ENCODE data around the gene CAMK1D.

Gene CAMK1D

GRCh38 chr10:12663863-12664262, 314.5 kb downstream of the CAMK1D start:
- TF ChIP-seq, protein P1, sequence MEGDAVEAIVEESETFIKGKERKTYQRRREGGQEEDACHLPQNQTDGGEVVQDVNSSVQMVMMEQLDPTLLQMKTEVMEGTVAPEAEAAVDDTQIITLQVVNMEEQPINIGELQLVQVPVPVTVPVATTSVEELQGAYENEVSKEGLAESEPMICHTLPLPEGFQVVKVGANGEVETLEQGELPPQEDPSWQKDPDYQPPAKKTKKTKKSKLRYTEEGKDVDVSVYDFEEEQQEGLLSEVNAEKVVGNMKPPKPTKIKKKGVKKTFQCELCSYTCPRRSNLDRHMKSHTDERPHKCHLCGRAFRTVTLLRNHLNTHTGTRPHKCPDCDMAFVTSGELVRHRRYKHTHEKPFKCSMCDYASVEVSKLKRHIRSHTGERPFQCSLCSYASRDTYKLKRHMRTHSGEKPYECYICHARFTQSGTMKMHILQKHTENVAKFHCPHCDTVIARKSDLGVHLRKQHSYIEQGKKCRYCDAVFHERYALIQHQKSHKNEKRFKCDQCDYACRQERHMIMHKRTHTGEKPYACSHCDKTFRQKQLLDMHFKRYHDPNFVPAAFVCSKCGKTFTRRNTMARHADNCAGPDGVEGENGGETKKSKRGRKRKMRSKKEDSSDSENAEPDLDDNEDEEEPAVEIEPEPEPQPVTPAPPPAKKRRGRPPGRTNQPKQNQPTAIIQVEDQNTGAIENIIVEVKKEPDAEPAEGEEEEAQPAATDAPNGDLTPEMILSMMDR (IDR thresholded peaks at IDR 0.05; ENCODE audit: borderline replicate concordance, extremely low read depth, low read length, poor library complexity, severe bottlenecking) = no peak
- TF ChIP-seq EZH2 (IDR thresholded peaks at IDR 0.05; ENCODE audit: borderline replicate concordance, low read depth, low read length, severe bottlenecking) = no peak
- no peaks in the 10 kb centered on the region for H3K36me3 ChIP-seq (ENCODE audit: insufficient read depth, low read length)
- DNase-seq (no peak), ATAC-seq (ENCODE audit: insufficient read depth, low read depth) (no peak)
- H3K4me3 ChIP-seq (ENCODE audit: low read depth in 1 of 2, low read length in 2 of 2) = no peak overlapping the region
- no peak overlapping the region for H3K27ac ChIP-seq (ENCODE audit: low read length)
- no peaks in the 10 kb centered on the region for H3K79me2 ChIP-seq (ENCODE audit: insufficient read depth, low read length)
- H3K4me1 ChIP-seq (ENCODE audit: insufficient read depth, low read length) = no peaks in the 10 kb centered on the region
- no peaks in the 10 kb centered on the region for H3K9me3 ChIP-seq (ENCODE audit: insufficient read depth, low read length, severe bottlenecking)
- no peaks in the 10 kb centered on the region for H3K27me3 ChIP-seq (ENCODE audit: insufficient read depth, low read length, poor library complexity)
- H4K20me1 ChIP-seq (ENCODE audit: insufficient read depth, low read length) = no peaks in the 10 kb centered on the region
- H2AFZ ChIP-seq (ENCODE audit: low read depth, low read length) = no peak overlapping the region
- no peak overlapping the region for H3K9ac ChIP-seq (ENCODE audit: low read depth, low read length)
- no peak overlapping the region for H3K4me2 ChIP-seq (ENCODE audit: insufficient read depth, low read length)

DNA sequence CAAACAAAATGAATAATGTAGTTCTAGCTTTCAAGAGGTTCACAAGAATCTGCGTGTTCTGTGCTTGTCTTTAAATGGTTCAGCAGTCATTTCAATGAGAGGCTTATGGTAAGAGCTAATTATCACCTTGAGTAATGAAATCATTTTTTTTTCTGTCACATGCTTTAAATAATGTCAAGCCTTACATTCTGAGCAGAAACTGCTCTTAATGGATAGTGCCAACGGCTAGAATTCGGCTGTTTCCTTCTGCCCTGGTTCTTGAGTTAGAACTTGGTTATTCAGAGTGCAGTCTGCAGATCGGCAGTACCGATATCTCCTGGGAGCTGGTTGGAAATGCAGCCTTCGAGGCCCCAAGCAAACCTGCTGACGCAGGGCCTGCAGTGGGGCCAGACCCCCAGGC, 316.2 kb downstream of the CAMK1D start:
- TF ChIP-seq, protein P1 (IDR thresholded peaks at IDR 0.05; ENCODE audit: borderline replicate concordance, extremely low read depth, low read length, poor library complexity, severe bottlenecking) = no peak
- no peak for TF ChIP-seq EZH2 (IDR thresholded peaks at IDR 0.05; ENCODE audit: borderline replicate concordance, low read depth, low read length, severe bottlenecking)
- H3K4me3 ChIP-seq (ENCODE audit: low read depth in 1 of 2, low read length in 2 of 2) = no peak overlapping the region
- no peaks in the 10 kb centered on the region for H3K9me3 ChIP-seq (ENCODE audit: insufficient read depth, low read length, severe bottlenecking)
- no peaks in the 10 kb centered on the region for H3K36me3 ChIP-seq (ENCODE audit: insufficient read depth, low read length)
- ATAC-seq (ENCODE audit: insufficient read depth, low read depth) (no peak), DNase-seq (no peak)
- no peak overlapping the region for H2AFZ ChIP-seq (ENCODE audit: low read depth, low read length)
- no peaks in the 10 kb centered on the region for H4K20me1 ChIP-seq (ENCODE audit: insufficient read depth, low read length)
- H3K27me3 ChIP-seq (ENCODE audit: insufficient read depth, low read length, poor library complexity) = no peaks in the 10 kb centered on the region
- H3K79me2 ChIP-seq (ENCODE audit: insufficient read depth, low read length) = no peaks in the 10 kb centered on the region
- H3K9ac ChIP-seq (ENCODE audit: low read depth, low read length) = no peak overlapping the region
- no peaks in the 10 kb centered on the region for H3K4me1 ChIP-seq (ENCODE audit: insufficient read depth, low read length)
- H3K27ac ChIP-seq (ENCODE audit: low read length) = no peak overlapping the region
- no peak overlapping the region for H3K4me2 ChIP-seq (ENCODE audit: insufficient read depth, low read length)

DNA sequence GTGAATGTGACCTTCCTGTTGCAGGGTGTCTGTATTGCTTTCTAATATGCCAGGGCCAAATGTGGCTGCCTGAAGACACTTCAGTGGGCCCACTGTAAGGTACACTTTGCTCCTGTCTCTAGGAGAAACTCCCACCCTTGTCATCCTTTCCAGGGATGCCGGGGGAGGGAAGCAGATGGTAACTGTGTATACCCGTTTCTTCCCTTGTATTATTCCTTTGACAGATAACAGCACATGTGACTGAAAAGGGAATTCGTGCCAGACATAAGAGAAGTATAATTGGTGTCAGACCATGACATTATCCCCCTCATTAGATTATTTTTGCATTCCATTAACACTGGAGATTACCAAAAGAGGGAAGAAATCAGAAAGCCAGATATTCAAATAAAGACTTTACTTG, 317.7 kb downstream of the CAMK1D start:
- no peaks in the 10 kb centered on the region for H3K27me3 ChIP-seq (ENCODE audit: insufficient read depth, low read length, poor library complexity)
- no peaks in the 10 kb centered on the region for H4K20me1 ChIP-seq (ENCODE audit: insufficient read depth, low read length)
- no peak for TF ChIP-seq EZH2 (IDR thresholded peaks at IDR 0.05; ENCODE audit: borderline replicate concordance, low read depth, low read length, severe bottlenecking)
- TF ChIP-seq, protein P1 (IDR thresholded peaks at IDR 0.05; ENCODE audit: borderline replicate concordance, extremely low read depth, low read length, poor library complexity, severe bottlenecking) = no peak
- H2AFZ ChIP-seq (ENCODE audit: low read depth, low read length) = no peak overlapping the region
- no peak for ATAC-seq (ENCODE audit: insufficient read depth, low read depth)
- H3K4me1 ChIP-seq (ENCODE audit: insufficient read depth, low read length) = no peaks in the 10 kb centered on the region
- H3K27ac ChIP-seq (ENCODE audit: low read length) = no peak overlapping the region
- no peaks in the 10 kb centered on the region for H3K79me2 ChIP-seq (ENCODE audit: insufficient read depth, low read length)
- no peaks in the 10 kb centered on the region for H3K36me3 ChIP-seq (ENCODE audit: insufficient read depth, low read length)
- H3K9ac ChIP-seq (ENCODE audit: low read depth, low read length) = no peak overlapping the region
- no peak for DNase-seq
- H3K4me2 ChIP-seq (ENCODE audit: insufficient read depth, low read length) = no peak overlapping the region
- H3K4me3 ChIP-seq (ENCODE audit: low read depth in 1 of 2, low read length in 2 of 2) = no peak overlapping the region
- no peaks in the 10 kb centered on the region for H3K9me3 ChIP-seq (ENCODE audit: insufficient read depth, low read length, severe bottlenecking)

- Histone ChIP-seq H3K4me3 (ENCODE audit: low read depth in 1 of 2, low read length in 2 of 2) (no peak overlapping the region), H3K27me3 (ENCODE audit: insufficient read depth, low read length, poor library complexity) (no peaks in the 10 kb centered on the region), H3K9ac (ENCODE audit: low read depth, low read length) (no peak overlapping the region), H2AFZ (ENCODE audit: low read depth, low read length) (no peak overlapping the region), H3K79me2 (ENCODE audit: insufficient read depth, low read length) (no peaks in the 10 kb centered on the region), H3K4me2 (ENCODE audit: insufficient read depth, low read length) (no peak overlapping the region), H3K36me3 (ENCODE audit: insufficient read depth, low read length) (no peaks in the 10 kb centered on the region), H3K27ac (ENCODE audit: low read length) (no peak overlapping the region), H3K9me3 (ENCODE audit: insufficient read depth, low read length, severe bottlenecking) (no peaks in the 10 kb centered on the region), H4K20me1 (ENCODE audit: insufficient read depth, low read length) (no peaks in the 10 kb centered on the region), H3K4me1 (ENCODE audit: insufficient read depth, low read length) (no peaks in the 10 kb centered on the region)
- ATAC-seq (ENCODE audit: insufficient read depth, low read depth) (no peak), DNase-seq (no peak)
- TF ChIP-seq EZH2 (IDR thresholded peaks at IDR 0.05; ENCODE audit: borderline replicate concordance, low read depth, low read length, severe bottlenecking) = no peak
- TF ChIP-seq, protein P1 (IDR thresholded peaks at IDR 0.05; ENCODE audit: borderline replicate concordance, extremely low read depth, low read length, poor library complexity, severe bottlenecking) = no peak
These were observed 319.3 kb downstream of the CAMK1D start for GRCh38 chr10:12668634-12669033.

Measured in DND-41 (cell line).